ENCODE data around the gene ORC4. TPM values are rescaled to one million over a fixed set of nuclear protein-coding genes. Genes with fewer than 3 reads are reported as not detected.

ORC4 gene
- total and polyA plus RNA-seq, 2 of the 8 experiments (the other 6 are each of a cell fraction or from before 2014, with no cell fraction given) = 22.7 to 63.7 TPM

GRCh38 chr2:148007219-148007900 is 13.2 kb downstream of the ORC4 start (continued):
- TF ChIP-seq, protein P1, sequence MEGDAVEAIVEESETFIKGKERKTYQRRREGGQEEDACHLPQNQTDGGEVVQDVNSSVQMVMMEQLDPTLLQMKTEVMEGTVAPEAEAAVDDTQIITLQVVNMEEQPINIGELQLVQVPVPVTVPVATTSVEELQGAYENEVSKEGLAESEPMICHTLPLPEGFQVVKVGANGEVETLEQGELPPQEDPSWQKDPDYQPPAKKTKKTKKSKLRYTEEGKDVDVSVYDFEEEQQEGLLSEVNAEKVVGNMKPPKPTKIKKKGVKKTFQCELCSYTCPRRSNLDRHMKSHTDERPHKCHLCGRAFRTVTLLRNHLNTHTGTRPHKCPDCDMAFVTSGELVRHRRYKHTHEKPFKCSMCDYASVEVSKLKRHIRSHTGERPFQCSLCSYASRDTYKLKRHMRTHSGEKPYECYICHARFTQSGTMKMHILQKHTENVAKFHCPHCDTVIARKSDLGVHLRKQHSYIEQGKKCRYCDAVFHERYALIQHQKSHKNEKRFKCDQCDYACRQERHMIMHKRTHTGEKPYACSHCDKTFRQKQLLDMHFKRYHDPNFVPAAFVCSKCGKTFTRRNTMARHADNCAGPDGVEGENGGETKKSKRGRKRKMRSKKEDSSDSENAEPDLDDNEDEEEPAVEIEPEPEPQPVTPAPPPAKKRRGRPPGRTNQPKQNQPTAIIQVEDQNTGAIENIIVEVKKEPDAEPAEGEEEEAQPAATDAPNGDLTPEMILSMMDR (IDR thresholded peaks at IDR 0.05; ENCODE audit: control extremely low read depth in 1 of 3, insufficient read depth in 1 of 3, low read depth in 1 of 3, low read length in 3 of 3) = no peak
- no peak for TF ChIP-seq SRF (IDR thresholded peaks at IDR 0.05; ENCODE audit: low read depth, low read length)
- no peak for TF ChIP-seq MAFK (IDR thresholded peaks at IDR 0.05; ENCODE audit: low read depth, low read length)
- no peak for TF ChIP-seq HDAC2 (IDR thresholded peaks at IDR 0.05; ENCODE audit: borderline replicate concordance in 1 of 2, low read depth in 2 of 2, low read length in 2 of 2)
- TF ChIP-seq SP1 (IDR thresholded peaks at IDR 0.05; ENCODE audit: low read depth, low read length) = no peak
- no peak for TF ChIP-seq TEAD4 (IDR thresholded peaks at IDR 0.05; ENCODE audit: low read depth, low read length)
- TF ChIP-seq RBBP5 (IDR thresholded peaks at IDR 0.05; ENCODE audit: borderline replicate concordance, low read depth, low read length) = no peak
- no peak for TF ChIP-seq CBX8 (IDR thresholded peaks at IDR 0.05; ENCODE audit: borderline replicate concordance, low read depth, low read length)

Data from H1 (cell line).